Measurements from ENCODE around the gene S100A11.

S100A11 gene

DNA sequence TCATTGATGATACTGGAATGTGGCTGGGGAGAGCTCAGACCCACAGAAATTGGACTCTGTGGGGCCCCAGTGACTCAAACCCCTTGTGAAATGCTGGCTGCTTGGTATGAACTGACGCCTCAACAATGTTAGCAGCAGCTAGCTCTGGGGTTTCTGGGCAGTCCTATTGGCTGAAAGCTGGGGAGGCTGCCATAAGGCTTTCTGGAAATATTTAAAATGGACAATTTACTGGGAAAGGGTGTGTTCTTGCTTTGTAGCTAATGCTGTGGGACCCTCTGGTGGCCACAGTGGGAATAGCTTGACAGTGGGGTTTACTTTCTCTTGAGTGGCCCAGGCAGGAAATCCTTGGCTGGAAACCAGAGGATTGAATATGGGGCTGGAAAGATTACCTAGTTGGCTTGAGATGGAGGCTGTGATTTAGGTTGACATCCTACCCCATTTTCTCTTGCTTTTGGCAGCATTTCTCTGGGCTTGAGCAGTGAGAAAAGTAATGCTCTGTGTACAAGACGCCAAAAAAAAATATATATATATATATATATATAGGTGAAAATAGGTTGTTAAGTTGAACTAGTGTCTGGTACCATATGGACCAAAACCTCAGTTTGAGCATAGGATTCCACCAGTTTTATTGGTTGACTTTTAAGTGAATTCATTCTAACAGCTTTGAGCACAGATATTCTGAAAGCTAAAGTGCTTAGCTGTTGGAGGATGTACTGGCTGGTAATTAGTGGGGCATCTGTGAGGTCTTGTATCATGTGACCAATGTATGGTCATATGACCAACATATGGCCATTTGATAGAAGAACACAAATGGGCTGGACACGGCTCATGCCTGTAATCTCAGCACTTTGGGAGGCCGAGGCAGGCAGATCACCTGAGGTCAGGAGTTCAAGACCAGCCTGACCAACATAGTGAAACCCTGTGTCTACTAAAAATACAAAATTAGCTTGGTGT lies 34.9 kb downstream of the S100A11 start:
- DNase-seq (ENCODE audit: low read depth, low spot score) = no peak

DNA sequence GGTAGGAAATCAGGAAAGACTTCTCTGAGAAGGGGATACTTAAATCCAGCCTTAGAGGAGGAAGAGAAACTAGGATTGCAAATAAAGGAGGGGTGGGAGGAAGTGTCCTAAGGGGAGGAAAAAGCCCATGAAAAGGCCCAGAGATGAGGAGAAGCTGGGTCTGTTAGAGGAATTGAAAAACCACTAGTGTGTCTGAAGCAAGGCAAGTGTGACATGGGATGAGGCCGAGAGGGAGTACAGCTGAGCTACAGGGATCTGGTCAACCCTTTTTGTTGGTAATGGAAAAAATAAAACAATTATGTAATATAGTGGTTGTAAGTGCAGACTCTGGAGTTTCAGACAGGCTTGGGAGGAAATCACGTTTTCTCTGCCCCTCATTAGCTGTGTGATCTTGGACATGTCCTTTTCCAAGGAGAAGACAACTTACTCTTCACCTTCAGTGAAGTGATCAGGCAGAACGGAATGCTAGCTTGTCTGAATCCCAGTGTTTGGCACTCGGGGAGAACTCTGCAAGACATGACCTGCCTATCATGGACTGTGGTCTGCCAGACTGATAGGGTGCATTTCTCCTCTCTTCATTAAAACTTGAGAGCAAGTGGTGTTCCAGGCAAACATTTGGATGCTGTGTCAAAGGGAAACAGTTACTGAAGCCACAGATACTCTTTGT lies 35.7 kb downstream of the S100A11 start:
- no peak for DNase-seq (ENCODE audit: low read depth, low spot score)

DNA sequence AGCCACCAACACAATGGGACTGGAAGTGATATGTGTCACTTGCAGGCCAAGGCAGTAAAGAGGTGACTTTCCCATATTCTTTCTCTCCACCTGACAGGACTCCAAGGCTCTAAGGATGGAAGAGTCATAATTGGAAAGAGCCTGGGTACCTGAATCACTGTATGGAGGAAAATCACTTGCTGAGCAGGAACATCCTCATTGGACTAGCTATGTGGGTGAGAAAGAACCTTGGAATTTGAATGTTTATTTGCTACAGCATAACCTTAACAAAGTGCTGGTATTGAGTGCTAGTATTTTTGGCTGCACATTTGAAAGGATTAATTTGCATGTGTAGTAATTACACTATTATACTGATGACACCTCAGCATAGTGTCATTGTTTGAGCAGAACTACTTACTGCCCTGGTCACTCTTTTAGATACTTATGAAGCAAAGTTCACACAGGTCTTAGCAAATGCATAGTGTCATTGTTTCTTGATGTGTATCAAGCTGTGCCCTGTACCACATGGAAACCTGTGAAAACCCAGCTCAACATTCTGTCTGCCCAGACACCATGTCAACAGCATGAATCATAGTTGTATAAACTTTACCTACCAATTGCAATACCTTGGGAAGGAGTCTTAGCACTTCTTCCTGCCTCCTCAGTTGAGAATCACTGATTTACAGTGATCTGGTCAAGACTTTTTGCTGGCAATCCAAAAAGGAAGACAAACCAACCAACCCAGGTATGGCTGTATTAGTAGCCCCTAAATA lies 38.0 kb downstream of the S100A11 start:
- no peak for DNase-seq (ENCODE audit: low read depth, low spot score)

DNA sequence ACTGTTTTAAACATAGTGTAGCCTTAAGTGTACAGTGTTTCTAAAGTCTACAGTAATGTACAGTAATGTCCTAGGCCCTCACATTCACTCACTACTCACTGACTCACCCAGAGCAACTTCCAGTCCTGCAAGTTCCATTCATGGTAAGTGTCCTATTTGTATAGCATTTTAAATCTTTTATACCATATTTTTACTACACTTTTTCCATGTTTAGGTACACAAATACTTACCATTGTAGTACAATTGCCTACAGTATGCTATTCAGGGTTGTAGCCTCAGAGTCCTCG lies 39.6 kb downstream of the S100A11 start:
- no peak for DNase-seq (ENCODE audit: low read depth, low spot score)

DNA sequence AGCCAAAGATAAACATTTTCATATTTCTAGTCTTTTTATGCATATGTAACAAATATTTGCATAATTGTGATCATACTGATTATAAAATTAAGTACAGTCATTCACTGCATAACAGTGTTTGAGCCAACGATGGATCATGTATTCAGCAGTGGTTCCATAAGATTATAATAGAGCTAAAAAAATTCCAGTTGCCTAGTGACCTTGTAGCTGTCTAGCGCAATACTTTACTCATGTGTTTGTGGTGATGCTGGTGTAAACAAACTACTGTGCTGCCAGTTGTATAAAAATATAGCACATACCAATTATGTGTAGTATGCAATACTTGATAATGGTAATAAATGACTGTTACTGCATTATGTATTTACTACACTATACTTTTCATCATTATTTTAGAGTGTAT lies 41.0 kb downstream of the S100A11 start:
- DNase-seq (ENCODE audit: low read depth, low spot score) = no peak

DNA sequence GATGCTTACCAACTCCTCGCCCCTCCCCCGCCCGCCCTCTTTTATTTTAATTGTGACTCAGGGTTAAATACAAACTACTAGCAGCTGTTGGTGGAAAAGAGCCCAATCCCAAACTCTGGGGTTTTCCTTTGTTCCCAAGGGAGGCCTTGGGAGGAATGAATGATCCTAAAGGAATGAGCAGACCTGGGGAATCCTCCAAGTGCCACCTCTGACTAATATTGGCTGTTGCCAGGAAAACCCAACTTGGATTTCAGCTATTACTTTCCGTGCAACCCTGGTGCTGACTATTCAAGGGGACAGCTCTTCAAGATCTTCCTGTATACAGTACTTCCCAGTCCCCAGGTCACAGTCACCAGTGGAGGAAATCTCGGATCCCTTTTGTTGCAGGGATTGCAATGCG lies 41.8 kb downstream of the S100A11 start:
- DNase-seq (ENCODE audit: low read depth, low spot score) = no peak

DNA sequence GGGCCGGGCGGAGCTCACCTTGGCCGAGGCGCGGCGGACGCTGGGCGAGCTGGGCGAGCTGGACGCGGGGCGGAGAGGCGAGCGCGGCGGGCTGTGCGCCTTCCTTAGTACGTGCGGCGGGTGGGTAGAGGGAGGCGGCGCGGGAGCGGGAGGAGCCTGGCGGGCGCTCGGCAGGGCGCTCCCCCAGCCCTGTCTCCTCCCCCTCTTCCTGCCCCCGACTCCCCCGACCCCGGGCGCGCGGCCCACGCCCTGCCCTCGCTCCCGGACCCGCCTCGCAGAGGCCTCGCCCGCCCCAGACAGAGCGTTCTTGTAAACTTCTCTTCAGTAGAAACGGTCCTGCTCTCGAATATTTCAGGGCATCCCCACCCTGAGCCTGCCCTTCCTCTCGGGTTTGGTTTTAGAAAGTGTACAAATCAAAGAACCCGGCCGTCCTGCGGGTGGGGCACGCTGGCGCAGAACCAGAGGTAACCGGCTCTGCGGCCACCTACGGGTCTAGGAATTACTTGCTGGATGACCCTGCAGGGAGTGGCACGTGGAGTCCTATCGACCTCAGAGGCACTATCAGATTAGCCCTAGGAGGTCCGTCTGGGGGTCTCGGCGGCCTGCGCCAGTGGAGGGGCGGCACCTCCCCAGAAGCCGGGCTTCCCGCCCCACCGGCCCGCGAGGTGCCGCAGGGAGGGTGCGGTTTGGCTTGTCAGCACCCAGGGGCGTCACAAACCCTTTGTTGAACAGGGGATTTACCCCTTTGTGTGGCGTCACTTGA lies 42.9 kb downstream of the S100A11 start, which contains the start of gene S100A10:
Gene S100A10 (minus strand): TSS at position 126 of the 763 bp plus-strand sequence. CDS start 7,629 bp downstream, outside the sequence.
- DNase-seq (ENCODE audit: low read depth, low spot score) = no peak

DNA sequence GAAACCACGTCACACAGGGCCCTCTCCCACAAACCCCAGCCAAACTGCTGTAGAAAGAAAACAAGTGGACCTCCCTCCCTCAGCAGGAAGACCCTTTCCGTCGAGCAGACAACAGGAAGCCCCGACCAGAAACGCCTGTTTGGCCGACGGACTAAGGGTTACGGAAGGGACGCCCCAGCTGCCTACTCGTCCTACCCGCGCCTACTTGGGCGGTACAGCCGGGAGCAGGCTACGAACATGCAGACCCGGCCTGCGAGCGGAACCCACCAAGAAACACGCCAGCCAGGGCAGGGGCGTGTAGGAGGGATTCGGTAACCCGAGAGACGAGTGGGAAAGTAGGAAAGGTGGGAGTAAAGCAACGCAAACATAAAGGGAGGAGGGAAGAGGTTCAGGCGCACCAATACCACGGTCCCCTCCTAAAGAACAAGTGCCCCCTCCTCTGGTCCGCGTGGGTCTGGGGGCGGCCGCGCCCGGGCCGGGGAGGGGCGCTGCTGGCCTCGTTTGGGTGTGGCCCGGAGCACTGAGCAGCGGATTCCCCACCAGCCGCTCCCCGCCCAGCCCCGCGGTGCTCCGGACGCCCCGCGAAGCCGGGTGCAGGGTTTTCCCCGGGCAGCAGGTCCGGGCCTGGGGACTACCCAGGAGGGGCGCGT lies 43.6 kb downstream of the S100A11 start:
- DNase-seq (ENCODE audit: low read depth, low spot score) = no peak

DNA sequence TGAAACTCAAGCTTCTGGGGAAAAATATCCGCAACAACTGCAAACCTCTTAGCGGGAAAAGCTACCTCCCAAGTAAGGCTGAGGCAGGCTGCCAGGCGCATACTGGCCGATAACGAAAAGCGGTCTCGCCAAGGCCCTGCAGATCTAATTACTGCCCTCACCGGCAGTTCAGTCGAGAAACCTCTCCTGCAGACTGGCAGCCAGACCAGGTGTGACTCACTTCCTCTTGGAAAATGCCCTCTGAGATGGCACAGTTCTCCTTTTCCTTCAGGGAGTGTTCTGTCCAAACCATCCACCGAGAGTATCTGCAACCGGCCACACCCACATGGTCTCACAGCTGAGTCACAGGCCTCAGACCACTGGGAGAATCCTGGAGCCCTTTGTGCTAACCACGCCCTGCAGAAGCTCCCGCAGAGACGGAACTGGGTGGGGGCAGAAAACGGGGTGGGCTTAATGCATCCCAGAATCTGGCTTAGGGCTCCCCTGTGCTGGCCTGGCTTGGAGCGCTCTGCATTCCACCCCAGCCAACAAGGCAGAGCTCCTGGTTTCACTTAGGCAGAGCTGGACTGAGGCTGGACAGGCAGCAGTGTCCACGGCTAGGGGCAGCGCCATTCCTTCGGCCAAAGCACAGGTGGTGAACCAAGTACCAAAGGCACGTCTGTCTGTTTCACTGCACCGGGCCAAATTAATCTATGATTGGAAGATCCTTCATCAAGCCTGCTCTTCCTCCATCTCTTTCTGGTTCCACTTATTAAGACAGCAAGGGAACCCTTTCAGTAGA lies 44.3 kb downstream of the S100A11 start:
- DNase-seq (ENCODE audit: low read depth, low spot score) = no peak

DNA sequence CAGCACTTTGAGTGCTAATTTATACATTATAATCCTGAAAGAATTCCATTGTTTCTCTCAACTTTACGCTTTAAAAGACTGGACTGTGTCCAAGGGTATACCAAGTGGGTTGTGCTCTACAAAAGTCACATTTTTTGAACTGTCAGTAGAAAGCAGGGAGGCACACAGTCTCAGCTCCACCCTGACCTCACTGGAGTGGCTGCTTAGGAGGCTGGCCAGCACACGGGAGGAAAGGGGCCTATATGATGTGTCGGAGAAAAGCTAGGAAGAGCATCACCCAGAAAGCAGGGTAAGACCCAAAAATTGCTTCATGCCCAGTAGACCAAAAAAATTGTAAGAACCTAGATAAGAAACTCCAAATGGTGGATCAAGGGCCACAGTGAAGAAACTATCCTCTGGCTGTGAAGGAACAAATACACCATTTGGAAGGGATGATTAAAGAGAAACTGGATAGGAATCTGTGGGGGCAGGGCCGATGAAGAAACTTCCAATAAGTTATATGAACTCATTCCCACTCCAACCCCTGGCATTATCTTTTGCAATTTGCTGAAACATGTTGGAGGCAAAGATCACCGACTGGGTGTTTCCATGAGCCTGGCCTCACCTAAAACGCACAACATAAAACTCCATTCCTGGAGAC lies 45.0 kb downstream of the S100A11 start:
- DNase-seq (ENCODE audit: low read depth, low spot score) = no peak

DNA sequence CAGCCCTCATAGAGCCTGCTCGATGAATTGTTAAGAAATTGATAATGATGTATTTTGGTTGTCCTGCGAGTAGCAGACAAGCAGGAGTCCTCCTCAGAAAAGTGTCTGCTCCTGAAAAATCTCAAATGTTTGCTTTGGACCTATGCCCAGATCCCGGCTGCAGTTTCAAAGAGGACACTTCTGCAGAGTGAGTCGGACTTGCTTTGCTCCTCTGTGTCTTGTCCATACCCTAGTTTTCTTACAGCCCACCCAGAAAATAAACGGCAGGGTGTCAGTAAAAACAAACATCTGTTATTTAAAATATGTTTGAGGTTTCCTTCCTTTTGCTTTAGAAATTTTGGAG lies 46.0 kb downstream of the S100A11 start:
- DNase-seq (ENCODE audit: low read depth, low spot score) = no peak

DNA sequence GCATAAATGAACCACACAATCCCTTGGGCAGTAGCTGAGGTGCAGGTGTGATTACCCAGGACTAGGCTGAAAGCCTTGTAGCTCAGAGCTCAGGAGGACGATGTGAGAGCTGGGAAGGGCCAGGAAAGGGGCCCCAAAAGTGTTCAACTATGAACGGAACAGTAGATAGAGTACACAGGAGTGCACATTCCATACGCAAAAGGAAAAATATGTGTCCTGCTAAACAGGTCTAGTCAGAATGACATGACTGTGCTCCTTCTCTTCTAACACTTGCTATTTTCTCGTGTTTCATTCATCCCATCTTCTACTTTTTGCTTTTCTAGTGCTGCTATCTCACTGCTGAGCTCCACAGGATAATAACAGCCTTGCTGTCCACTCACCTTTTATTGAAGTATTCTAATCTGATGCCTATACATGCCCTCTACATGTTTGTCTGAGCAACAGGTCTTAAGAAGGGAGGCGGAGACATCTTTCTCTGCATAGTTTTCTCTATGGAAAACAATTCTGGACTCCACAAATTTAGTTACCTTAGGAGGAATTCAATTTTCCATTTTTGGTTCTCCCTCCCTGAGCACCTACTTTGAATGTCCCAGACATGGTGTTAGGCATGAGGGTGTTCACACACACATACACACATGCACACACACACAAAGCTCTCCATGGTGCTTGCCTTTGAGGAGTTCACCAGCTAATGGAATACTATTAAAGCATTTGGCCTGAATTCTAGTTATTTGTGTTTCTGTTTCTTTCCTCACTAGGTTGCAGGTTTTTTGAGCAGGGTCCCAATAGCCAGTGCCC lies 46.5 kb downstream of the S100A11 start:
- no peak for DNase-seq (ENCODE audit: low read depth, low spot score)

DNA sequence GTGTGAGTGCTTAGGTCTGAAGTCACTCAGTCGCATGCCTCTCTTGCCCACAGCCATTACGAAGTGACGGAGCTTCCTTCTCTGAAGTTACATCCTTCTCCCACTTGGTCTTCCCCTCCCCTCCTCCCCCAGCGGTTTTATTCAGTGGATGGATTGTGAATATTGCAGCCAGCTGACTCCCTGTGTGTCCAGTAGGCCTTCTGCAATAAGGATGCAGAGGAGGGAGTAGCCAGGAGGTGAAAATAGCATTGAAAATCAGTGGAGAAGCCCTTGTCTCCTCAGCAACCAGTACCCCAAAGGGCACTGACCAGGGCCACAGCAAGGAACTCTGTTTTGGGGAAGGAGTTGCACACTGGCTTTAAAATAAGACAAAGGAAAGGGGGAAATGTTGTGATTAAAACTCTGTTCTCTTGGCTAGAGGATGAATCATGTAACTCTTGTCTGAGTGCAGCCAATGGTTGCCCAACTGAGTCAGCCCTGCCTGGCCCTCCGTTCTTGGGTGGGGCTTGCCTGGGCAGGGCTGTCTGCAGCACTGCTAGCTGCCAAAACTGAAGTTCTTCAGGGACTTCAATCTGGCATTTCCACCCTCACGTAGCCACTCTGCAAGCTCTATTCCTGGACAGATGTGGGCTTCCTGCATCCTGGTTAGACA lies 47.5 kb downstream of the S100A11 start:
- no peak for DNase-seq (ENCODE audit: low read depth, low spot score)

DNA sequence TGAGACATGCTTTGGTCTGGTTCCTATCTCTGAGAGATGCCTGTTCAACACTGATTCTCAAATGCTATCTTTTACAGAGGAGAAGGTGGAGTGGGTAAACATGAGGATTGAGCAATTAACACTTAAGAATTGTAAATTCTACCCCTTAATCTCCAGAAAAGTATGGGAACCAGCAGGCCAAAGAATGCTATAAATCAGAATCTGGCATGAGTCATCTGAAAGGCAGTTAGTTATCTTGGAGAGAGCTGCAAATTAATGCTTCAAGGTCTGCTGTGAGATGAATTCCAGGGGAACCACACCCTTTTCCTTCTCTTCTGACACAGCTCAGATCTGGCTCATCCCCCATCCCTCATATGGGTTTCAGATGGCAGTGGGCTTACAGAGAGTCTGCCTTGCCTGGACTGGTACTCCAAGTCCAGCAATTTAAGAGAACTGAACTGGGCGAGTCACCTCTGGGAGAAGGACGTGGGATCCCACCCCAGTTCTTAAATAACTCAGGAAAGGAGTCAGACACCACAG lies 48.3 kb downstream of the S100A11 start:
- no peak for DNase-seq (ENCODE audit: low read depth, low spot score)

DNA sequence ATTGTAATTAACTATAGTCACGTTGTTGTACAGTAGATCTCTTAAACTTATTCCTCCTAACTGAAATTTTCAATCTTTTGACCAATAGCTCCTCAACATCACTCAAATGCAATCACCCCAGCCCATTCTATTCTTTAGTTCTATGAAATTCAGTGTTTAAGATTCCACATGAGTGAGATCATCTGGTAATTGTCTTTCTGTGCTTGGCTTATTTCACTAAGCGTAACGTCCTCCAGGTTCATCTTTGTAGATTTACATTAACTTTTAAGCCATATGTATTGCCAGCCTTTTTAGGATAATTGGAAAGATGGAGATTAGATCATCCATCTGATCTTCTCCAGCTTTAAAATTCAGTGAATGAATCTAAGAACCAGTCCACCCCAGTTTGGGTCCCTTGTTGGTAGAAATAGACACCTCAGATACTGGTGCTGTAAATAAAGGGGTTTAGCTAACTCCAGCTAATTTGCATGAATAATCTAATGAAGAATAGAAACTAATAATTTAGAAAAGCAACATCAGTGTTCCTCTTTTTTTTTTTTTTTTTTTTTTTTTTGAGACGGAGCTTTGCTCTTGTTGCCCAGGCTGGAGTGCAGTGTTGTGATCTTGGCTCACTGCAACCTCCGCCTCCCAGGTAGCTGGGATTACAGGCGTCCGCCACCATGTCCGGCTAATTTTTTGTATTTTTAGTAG lies 50.2 kb downstream of the S100A11 start:
- DNase-seq (ENCODE audit: low read depth, low spot score) = no peak

DNA sequence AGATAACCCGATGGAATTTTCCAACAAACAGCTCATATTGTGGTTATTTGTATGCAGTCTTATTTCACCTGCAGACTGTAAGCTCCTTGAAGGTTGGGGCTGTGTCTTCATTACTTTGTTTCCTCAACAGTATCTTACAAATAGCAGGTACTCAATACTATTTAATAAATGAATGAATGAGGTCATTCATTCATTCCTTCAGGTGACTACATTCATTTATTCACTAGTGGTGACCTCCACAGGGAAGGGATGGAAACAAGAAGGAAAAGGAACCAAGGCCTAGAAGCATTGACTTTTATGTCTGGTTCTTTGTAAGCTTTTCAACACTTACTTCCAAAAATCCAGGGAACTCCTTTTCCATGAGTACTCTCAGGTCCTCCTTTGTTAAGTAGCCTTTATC lies 51.0 kb downstream of the S100A11 start:
- DNase-seq (ENCODE audit: low read depth, low spot score) = no peak

DNA sequence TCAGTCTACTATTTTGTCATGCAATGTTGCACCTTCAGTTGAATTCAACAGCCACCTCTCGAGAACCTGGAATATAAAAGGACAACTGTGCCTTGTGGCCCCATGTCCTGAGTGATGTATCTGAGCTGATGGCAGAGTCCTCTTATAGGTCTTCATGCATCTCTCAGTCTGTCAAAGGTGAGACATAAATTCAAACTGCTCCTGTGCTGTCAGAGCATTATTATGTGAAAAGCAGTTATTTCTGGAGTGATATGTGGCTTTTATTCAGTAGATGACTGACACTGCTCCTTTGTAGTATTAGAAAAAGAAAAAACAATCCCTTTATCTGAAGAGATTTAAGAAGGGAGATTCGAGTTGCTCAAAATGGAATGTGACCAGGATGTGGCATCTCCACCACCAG lies 51.5 kb downstream of the S100A11 start:
- DNase-seq (ENCODE audit: low read depth, low spot score) = no peak
